Frontal cortex (tissue), 4 donors: ENCODE measurements around the gene CDH5. TPM values are rescaled to one million over a fixed set of nuclear protein-coding genes. Genes with fewer than 3 reads are reported as not detected.
"Not testable (repeated sequence)": the region's sequence is repeated elsewhere in the genome, so short reads cannot be mapped to it uniquely, and the experiment has no call there.

Experiments used
- DNase-seq, 2 donors: peaks; one replicate each; pipeline ENCODE4 v3.0.0; 2012; ENCODE audit warnings: low spot score in 2 of 2
- FAIRE-seq: peaks from 2 replicates; lab custom pipeline; 2012; peaks lifted over from hg19 to GRCh38; lab: Jason Lieb, UNC
- total RNA-seq: library from RNA; depleted of rRNA; stranded (reverse); fragments of >200 nt; gene quantifications from one replicate; pipeline ENCODE4 v1.2.3, GENCODE V29; 2014
- donor health status: control.
- donor health status: control.
- donor health status: control.

Gene CDH5
- total RNA-seq, 1 donor from 2014 or later, result 6.1 TPM

DNA sequence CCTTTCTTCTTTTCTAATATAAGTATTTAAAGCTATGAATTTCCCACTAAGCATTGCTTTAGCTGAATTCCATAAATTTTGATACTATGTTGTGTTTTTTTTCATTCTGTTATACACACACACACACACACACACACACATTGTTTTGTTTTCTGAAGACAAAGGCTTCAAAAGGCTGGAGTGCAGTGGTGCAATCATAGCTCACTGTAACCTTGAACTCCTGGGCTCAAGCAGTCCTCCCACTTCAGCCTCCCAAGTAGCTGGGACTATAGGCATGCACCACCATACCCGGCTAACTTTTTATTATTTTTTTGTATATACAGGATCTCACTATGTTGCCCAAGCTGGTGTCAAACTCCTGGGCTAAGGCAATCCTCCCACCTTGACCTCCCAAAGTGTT, 86.7 kb downstream of the CDH5 start:
- not testable (repeated sequence) for FAIRE-seq, DNase-seq

Other genes starting within 250 kb of the CDH5 start
- gene BEAN1, start 60.6 kb downstream of the CDH5 start, total RNA-seq, result 4.5 TPM
- gene TK2, start 183.4 kb downstream of the CDH5 start, total RNA-seq, result 20.0 TPM
- gene CKLF, start 185.9 kb downstream of the CDH5 start, total RNA-seq, result 33.0 TPM
- gene CMTM1, start 199.7 kb downstream of the CDH5 start, total RNA-seq, result 4.1 TPM
- not detected for gene CMTM2, start 212.8 kb downstream of the CDH5 start, total RNA-seq
- 3.3 TPM for gene CMTM3, start 238.0 kb downstream of the CDH5 start, total RNA-seq